Central memory CD8-positive, alpha-beta T cell (primary cell): Measurements from ENCODE around the gene SP140.
"Not testable (repeated sequence)": the region's sequence is repeated elsewhere in the genome, so short reads cannot be mapped to it uniquely, and the experiment has no call there.

Experiments
- ATAC-seq: fragments of 150-1000 bp; cut with Tn5 transposase; replicated peaks from 2 replicates; pipeline ENCODE4 v1.10.0; 2022; ENCODE audit warnings: mild to moderate bottlenecking, moderate FRiP score, moderate number of reproducible peaks; ENCODE audit not compliant: poor library complexity, severe bottlenecking; ENCODE audit errors: extremely low read depth
- DNase-seq, 2 donors: peaks; one replicate each; pipeline ENCODE4 v3.0.0; 2021; ENCODE audit warnings: low spot score in 2 of 2
- H3K27ac Mint-ChIP-seq: one replicate; pipeline ENCODE4 v1.8.0; 2022; ENCODE audit warnings: low read depth, mild to moderate bottlenecking, moderate library complexity, mixed read lengths
- H3K27me3 Mint-ChIP-seq: one replicate; pipeline ENCODE4 v1.8.0; 2022; ENCODE audit warnings: mixed read lengths
- H3K36me3 Mint-ChIP-seq: one replicate; pipeline ENCODE4 v1.8.0; 2022; ENCODE audit warnings: mild to moderate bottlenecking, moderate library complexity, mixed read lengths; ENCODE audit not compliant: insufficient read depth
- H3K4me1 Mint-ChIP-seq: one replicate; pipeline ENCODE4 v1.8.0; 2022; ENCODE audit warnings: mixed read lengths
- H3K4me3 Mint-ChIP-seq: one replicate; pipeline ENCODE4 v1.8.0; 2022; ENCODE audit warnings: mild to moderate bottlenecking, moderate library complexity, mixed read lengths
- H3K9me3 Mint-ChIP-seq: one replicate; pipeline ENCODE4 v1.8.0; 2022; ENCODE audit warnings: mixed read lengths

SP140 gene

DNA sequence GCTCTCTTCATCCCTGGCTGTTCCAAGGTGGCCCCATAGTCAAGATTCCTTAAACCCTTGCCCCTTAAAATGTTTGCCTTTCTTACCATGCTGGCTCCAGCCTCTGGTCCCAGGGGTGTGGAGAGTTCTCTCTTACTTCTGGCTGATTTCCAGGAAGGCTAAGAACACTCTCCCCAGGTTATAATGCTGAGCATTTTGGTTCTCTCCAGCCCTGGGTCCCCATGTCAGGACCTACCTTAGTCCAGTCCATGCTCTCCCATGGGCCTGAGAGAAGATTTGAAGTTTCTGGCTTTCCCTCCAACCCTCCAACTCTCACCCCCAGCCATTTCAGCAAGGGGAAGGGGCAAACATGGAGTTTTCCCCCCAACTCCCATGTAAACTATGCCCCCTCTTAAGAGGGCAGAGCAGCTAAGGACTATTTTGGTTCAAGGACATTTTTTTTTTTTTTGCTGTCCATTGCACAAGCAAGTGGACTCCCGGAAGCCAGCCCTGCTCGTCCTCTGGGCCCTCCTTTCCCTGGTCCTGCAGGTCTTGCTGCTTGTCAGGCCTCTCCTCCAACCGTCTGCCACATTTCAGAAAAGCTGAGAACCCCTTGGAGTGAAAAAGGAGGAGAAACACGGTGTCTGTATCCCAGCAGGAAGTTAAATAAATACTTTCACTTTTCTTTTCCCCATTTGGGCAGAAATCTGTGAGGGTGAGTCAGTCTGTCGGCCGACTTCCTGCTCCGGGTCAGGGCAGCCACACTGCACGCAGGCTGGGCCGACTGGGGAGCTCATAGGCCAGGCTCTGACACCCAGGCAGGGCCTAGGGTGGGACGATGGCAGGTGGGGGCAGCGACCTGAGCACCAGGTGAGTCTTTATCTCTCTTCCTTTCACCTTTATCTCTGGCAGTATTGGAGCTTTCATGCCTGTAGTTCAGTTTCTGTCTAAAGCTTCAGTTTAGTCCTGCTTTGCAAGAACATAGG lies 101.2 kb downstream of the SP140 start, which contains the start of gene SP140L:
Gene SP140L, plus strand, starts transcription at position 741 of the 965 bp plus-strand sequence. Its CDS starts 77 bp downstream, at position 818.
- peaks cover 70% of the 10 kb centered on the region for H3K4me1 Mint-ChIP-seq
- peak within 1 kb of the TSS; percentile 98 for H3K27ac Mint-ChIP-seq
- peaks cover 30% of the 10 kb centered on the region for H3K36me3 Mint-ChIP-seq
- no peaks in the 10 kb centered on the region for H3K9me3 Mint-ChIP-seq
- ATAC-seq (peak; percentile 100), DNase-seq (peak; percentile 51 to 64)
- no peaks in the 10 kb centered on the region for H3K27me3 Mint-ChIP-seq
- H3K4me3 Mint-ChIP-seq: peak within 1 kb of the TSS; percentile 98

DNA sequence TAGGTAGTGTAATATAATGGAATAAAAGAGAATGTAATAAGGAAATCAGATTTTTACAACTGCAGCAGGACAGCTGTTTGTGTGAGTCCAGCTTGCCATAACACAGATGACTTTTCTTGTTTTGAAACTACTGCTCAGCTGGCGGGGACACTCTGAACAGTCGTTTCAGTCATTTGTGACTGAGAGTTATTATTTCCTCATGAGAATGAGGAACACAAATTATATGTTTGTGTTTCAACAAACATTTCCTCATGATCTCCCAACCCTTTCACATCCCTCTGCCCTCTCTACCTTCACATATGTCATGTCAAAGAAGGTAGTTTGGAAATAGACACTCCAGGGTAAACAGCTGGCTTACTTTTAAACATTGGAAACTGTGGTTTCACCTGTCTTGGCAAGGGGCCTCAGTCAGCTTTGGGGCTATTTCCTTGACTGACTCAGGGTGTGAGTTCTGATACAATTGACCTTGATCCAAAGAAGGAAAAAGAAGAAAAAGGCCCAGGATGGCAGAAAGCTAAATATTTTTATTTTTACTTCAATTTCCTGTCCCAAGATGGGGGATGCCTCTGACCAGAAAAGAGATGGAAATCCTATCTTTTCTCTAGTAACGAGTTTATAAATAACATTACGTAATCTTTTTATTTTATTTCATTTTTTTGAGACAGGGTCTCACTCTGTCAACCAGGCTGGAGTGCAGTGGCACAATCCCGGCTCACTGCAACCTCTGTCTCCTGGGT lies 102.0 kb downstream of the SP140 start:
- Mint-ChIP-seq H3K27me3 (no peaks in the 10 kb centered on the region), H3K9me3 (no peaks in the 10 kb centered on the region), H3K4me1 (peaks cover 72% of the 10 kb centered on the region), H3K27ac (peak overlapping the region; percentile 98), H3K4me3 (peak overlapping the region; percentile 98), H3K36me3 (peaks cover 31% of the 10 kb centered on the region)
- DNase-seq (no peak), ATAC-seq (peak; percentile 20)

DNA sequence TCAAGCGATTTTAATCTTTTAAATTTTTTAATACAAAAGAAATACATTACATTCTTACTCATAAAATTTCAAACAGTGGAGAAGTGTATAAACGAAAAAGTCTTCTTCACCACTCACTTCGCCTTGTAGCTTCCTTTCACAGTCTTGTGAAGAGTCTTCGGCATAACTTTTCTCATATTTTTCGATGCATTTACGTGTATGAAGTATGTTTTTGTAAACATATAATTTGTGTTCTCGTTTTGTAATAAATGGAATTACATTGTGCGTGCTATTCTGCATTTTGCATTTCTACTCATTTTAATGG lies 102.6 kb downstream of the SP140 start:
- H3K9me3 Mint-ChIP-seq: no peaks in the 10 kb centered on the region
- peak overlapping the region; percentile 98 for H3K27ac Mint-ChIP-seq
- peak overlapping the region; percentile 98 for H3K4me3 Mint-ChIP-seq
- no peak for ATAC-seq
- H3K36me3 Mint-ChIP-seq: peaks cover 32% of the 10 kb centered on the region
- DNase-seq: no peak
- H3K27me3 Mint-ChIP-seq: no peaks in the 10 kb centered on the region
- peaks cover 74% of the 10 kb centered on the region for H3K4me1 Mint-ChIP-seq

GRCh38 chr2:230329946-230330605 lies 104.5 kb downstream of the SP140 start:
- DNase-seq: no peak
- peak overlapping the region; percentile 98 for H3K4me3 Mint-ChIP-seq
- ATAC-seq: no peak
- H3K27me3 Mint-ChIP-seq: no peaks in the 10 kb centered on the region
- H3K4me1 Mint-ChIP-seq: peaks cover 90% of the 10 kb centered on the region
- peaks cover 44% of the 10 kb centered on the region for H3K36me3 Mint-ChIP-seq
- no peaks in the 10 kb centered on the region for H3K9me3 Mint-ChIP-seq
- H3K27ac Mint-ChIP-seq: peak overlapping the region; percentile 98

GRCh38 chr2:230330725-230331124 lies 105.2 kb downstream of the SP140 start:
- H3K27ac Mint-ChIP-seq: peak overlapping the region; percentile 98
- ATAC-seq (no peak), DNase-seq (no peak)
- H3K9me3 Mint-ChIP-seq: no peaks in the 10 kb centered on the region
- H3K36me3 Mint-ChIP-seq: peaks cover 46% of the 10 kb centered on the region
- peak overlapping the region; percentile 98 for H3K4me3 Mint-ChIP-seq
- no peaks in the 10 kb centered on the region for H3K27me3 Mint-ChIP-seq
- H3K4me1 Mint-ChIP-seq: peaks cover 91% of the 10 kb centered on the region

GRCh38 chr2:230335461-230335863 lies 109.9 kb downstream of the SP140 start:
- ATAC-seq (no peak), DNase-seq (no peak)
- H3K27ac Mint-ChIP-seq: peak overlapping the region; percentile 19
- peaks cover 27% of the 10 kb centered on the region for H3K36me3 Mint-ChIP-seq
- peak overlapping the region; percentile 44 for H3K4me3 Mint-ChIP-seq
- no peaks in the 10 kb centered on the region for H3K27me3 Mint-ChIP-seq
- H3K9me3 Mint-ChIP-seq: no peaks in the 10 kb centered on the region
- H3K4me1 Mint-ChIP-seq: peaks cover 59% of the 10 kb centered on the region

GRCh38 chr2:230335864-230336506 lies 110.4 kb downstream of the SP140 start:
- Mint-ChIP-seq H3K27ac (peak overlapping the region; percentile 19), H3K9me3 (no peaks in the 10 kb centered on the region), H3K27me3 (no peaks in the 10 kb centered on the region), H3K36me3 (peaks cover 27% of the 10 kb centered on the region), H3K4me1 (peaks cover 54% of the 10 kb centered on the region), H3K4me3 (peak overlapping the region; percentile 44)
- ATAC-seq (no peak), DNase-seq (no peak)

DNA sequence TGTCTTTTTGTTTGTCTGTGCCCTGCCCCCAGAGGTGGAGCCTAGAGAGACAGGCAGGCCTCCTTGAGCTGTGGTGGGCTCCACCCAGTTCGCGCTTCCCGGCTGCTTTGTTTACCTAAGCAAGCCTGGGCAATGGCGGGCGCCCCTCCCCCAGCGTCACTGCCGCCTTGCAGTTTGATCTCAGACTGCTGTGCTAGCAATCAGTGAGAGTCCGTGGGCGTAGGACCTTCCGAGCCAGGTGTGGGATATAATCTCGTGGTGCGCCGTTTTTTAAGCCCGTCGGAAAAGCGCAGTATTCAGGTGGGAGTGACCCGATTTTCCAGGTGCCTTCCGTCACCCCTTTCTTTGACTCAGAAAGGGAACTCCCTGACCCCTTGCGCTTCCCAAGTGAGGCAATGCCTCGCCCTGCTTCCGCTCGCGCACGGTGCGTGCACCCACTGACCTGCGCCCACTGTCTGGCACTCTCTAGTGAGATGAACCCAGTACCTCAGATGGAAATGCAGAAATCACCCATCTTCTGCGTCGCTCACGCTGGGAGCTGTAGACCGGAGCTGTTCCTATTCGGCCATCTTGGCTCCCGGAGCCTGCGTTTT lies 116.5 kb downstream of the SP140 start:
- peak overlapping the region; percentile 86 for H3K27ac Mint-ChIP-seq
- ATAC-seq, H3K27me3 Mint-ChIP-seq: not testable (repeated sequence)
- H3K4me1 Mint-ChIP-seq: peaks cover 46% of the 10 kb centered on the region
- peaks cover 13% of the 10 kb centered on the region for H3K9me3 Mint-ChIP-seq
- DNase-seq: peak in 1 of 2 donors; percentile 65
- H3K4me3 Mint-ChIP-seq: peak overlapping the region; percentile 69
- peaks cover 17% of the 10 kb centered on the region for H3K36me3 Mint-ChIP-seq

GRCh38 chr2:230343041-230343624 lies 117.6 kb downstream of the SP140 start:
- Mint-ChIP-seq H3K4me3 (peak overlapping the region; percentile 69), H3K27ac (peak overlapping the region; percentile 86), H3K4me1 (peaks cover 56% of the 10 kb centered on the region), H3K9me3 (peaks cover 13% of the 10 kb centered on the region), H3K36me3 (peaks cover 18% of the 10 kb centered on the region)
- not testable (repeated sequence) for H3K27me3 Mint-ChIP-seq, ATAC-seq, DNase-seq

DNA sequence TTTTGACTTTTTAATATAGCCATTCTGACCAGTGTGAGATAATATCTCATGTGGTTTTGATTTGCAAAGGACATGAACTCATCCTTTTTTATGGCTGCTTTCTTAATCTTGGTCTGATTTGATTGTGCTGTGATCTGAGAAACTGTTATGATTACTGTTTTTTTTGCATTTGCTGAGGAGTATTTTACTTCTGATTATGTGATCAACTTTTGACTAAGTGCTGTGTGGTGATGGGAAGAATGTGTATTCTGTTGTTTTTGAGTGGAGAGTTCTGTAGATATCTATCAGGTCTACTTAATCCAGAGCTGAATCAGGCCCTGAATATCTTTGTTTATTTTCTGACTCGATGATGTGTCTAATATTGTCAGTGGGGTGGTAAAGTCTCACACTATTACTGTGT lies 118.2 kb downstream of the SP140 start:
- Mint-ChIP-seq H3K9me3 (peaks cover 13% of the 10 kb centered on the region), H3K27me3 (no peaks in the 10 kb centered on the region), H3K4me3 (peak overlapping the region; percentile 69), H3K36me3 (peaks cover 18% of the 10 kb centered on the region), H3K27ac (peak overlapping the region; percentile 86), H3K4me1 (peaks cover 63% of the 10 kb centered on the region)
- ATAC-seq: peak; percentile 47
- DNase-seq: no peak

- peaks cover 22% of the 10 kb centered on the region for H3K36me3 Mint-ChIP-seq
- no peak for DNase-seq
- no peaks in the 10 kb centered on the region for H3K27me3 Mint-ChIP-seq
- peaks cover 13% of the 10 kb centered on the region for H3K9me3 Mint-ChIP-seq
- peak overlapping the region; percentile 86 for H3K27ac Mint-ChIP-seq
- H3K4me1 Mint-ChIP-seq: peaks cover 81% of the 10 kb centered on the region
- ATAC-seq: no peak
- no peak overlapping the region for H3K4me3 Mint-ChIP-seq
Observed at GRCh38 chr2:230346465-230346864, 120.9 kb downstream of the SP140 start.
